SK-N-SH (cell line): ENCODE results near the gene STH. TPM values are rescaled to one million over a fixed set of nuclear protein-coding genes. Genes with fewer than 3 reads are reported as not detected.

ENCODE experiments used
- CTCF ChIA-PET: fragments of 300-600, 350-600 bp; formaldehyde crosslinking; extraction: SDS; loops from one replicate; lab custom pipeline; 2021; lab: Yijun Ruan, JAX
- POLR2A ChIA-PET: fragments of 350-600 bp; sonication (Branson Sonifier 250); formaldehyde crosslinking; extraction: SDS; loops from one replicate; lab custom pipeline; 2020; ENCODE audit warnings: antibody characterized with exemption, inconsistent platforms; lab: Yijun Ruan, JAX
- DNase-seq: peaks from one replicate; pipeline ENCODE4 v3.0.0; 2012
- H2AFZ ChIP-seq: fragments of 200-600 bp; sonication (generic); 2 replicates; pipeline ENCODE4 v1.8.1; 2016; ENCODE audit warnings: antibody characterized with exemption, mild to moderate bottlenecking, low read depth
- H3F3A ChIP-seq: fragments of 200-600 bp; sonication (generic); replicated peaks from 2 replicates; pipeline ENCODE3; 2016; ENCODE audit warnings: antibody characterized with exemption, mild to moderate bottlenecking; ENCODE audit not compliant: insufficient read depth
- H3K27ac ChIP-seq, 2 experiments: fragments of 200-500 bp in 1 of 2; fragments of 200-600 bp in 1 of 2; sonication (Bioruptor generic) in 1 of 2; sonication (generic), shearing (Covaris generic) in 1 of 2; 2 replicates each; pipeline versions ENCODE4 v1.5.1 to v1.6.1; 2014 to 2016; ENCODE audit warnings: low read depth in 2 of 2, inconsistent platforms in 1 of 2, low read length in 1 of 2, mild to moderate bottlenecking in 1 of 2, mixed read lengths in 1 of 2
- H3K27me3 ChIP-seq: fragments of 200-600 bp; sonication (generic), shearing (Covaris generic); 2 replicates; pipeline ENCODE4 v1.6.1; 2016; ENCODE audit warnings: mixed run types; ENCODE audit not compliant: insufficient read depth
- H3K36me3 ChIP-seq, 2 experiments: fragments of 200-500 bp in 1 of 2; fragments of 200-600 bp in 1 of 2; sonication (Bioruptor generic) in 1 of 2; sonication (generic) in 1 of 2; replicated peaks in 1 of 2; 2 replicates each; pipeline versions ENCODE3 to v1.5.1; 2014 to 2016; ENCODE audit warnings: low read length in 1 of 2, mild to moderate bottlenecking in 1 of 2; ENCODE audit not compliant: insufficient read depth in 2 of 2, control insufficient read depth in 1 of 2
- H3K4me1 ChIP-seq, 2 experiments: fragments of 200-500 bp in 1 of 2; fragments of 200-600 bp in 1 of 2; sonication (Bioruptor generic) in 1 of 2; sonication (generic), shearing (Covaris generic) in 1 of 2; 2 replicates each; pipeline versions ENCODE4 v1.5.1 to v1.6.1; 2014 to 2016; ENCODE audit warnings: low read depth in 1 of 2, low read length in 1 of 2, mixed run types in 1 of 2; ENCODE audit not compliant: insufficient read depth in 2 of 2, control insufficient read depth in 1 of 2
- H3K4me2 ChIP-seq: fragments of 200-600 bp; sonication (generic), shearing (Covaris generic); 2 replicates; pipeline ENCODE4 v1.6.1; 2017; ENCODE audit warnings: mixed run types
- H3K4me3 ChIP-seq, 2 experiments: fragments of 200-500 bp in 1 of 2; fragments of 200-600 bp in 1 of 2; sonication (Bioruptor generic) in 1 of 2; sonication (generic), shearing (Covaris generic) in 1 of 2; 2 replicates each; pipeline versions ENCODE4 v1.5.1 to v1.8.1; 2014 to 2016; ENCODE audit warnings: low read depth in 2 of 2, inconsistent platforms in 1 of 2, low read length in 1 of 2, mild to moderate bottlenecking in 1 of 2, mixed read lengths in 1 of 2, moderate library complexity in 1 of 2
- H3K79me2 ChIP-seq: fragments of 200-600 bp; sonication (generic); 2 replicates; pipeline ENCODE4 v1.8.1; 2017; ENCODE audit warnings: mild to moderate bottlenecking; ENCODE audit not compliant: insufficient read depth
- H3K9ac ChIP-seq: fragments of 200-600 bp; sonication (generic); 2 replicates; pipeline ENCODE4 v1.6.1; 2017; ENCODE audit warnings: mixed run types
- H3K9me2 ChIP-seq: fragments of 200-600 bp; sonication (generic); 2 replicates; pipeline ENCODE4 v1.6.1; 2017; ENCODE audit warnings: mixed run types
- H3K9me3 ChIP-seq: fragments of 200-600 bp; sonication (generic); 2 replicates; pipeline ENCODE4 v1.6.1; 2017; ENCODE audit warnings: mixed run types, mild to moderate bottlenecking, moderate library complexity
- H4K20me1 ChIP-seq: fragments of 200-600 bp; sonication (generic); 2 replicates; pipeline ENCODE4 v1.6.1; 2017; ENCODE audit warnings: mild to moderate bottlenecking, mixed run types; ENCODE audit not compliant: insufficient read depth
- CHD2 ChIP-seq: fragments of 150-350 bp; IDR thresholded peaks from 2 replicates; pipeline ENCODE4 v1.6.1; 2018; ENCODE audit warnings: low read length; ENCODE audit not compliant: partially characterized antibody
- ELF1 ChIP-seq: IDR thresholded peaks from 2 replicates; pipeline ENCODE4 v1.4.0; 2012
- EZH2phosphoT487 ChIP-seq: fragments of 200-600 bp; sonication (generic); IDR thresholded peaks from 2 replicates; pipeline ENCODE4 v1.6.1; 2017; ENCODE audit warnings: low read depth, mixed run types, mild to moderate bottlenecking, antibody characterized with exemption, moderate library complexity, borderline replicate concordance
- GABPA ChIP-seq: IDR thresholded peaks from 2 replicates; pipeline ENCODE4 v1.4.0; 2012; ENCODE audit warnings: low read depth, mild to moderate bottlenecking
- IRF3 ChIP-seq: fragments of 150-350 bp; IDR thresholded peaks from 2 replicates; pipeline ENCODE4 v1.6.1; 2016; ENCODE audit warnings: mild to moderate bottlenecking, low read depth, low read length
- JUND ChIP-seq: IDR thresholded peaks from 2 replicates; pipeline ENCODE4 v1.4.0; 2012
- MAX ChIP-seq: IDR thresholded peaks from 2 replicates; pipeline ENCODE4 v1.4.0; 2012; ENCODE audit warnings: low read depth
- MEF2A ChIP-seq: IDR thresholded peaks from 2 replicates; pipeline ENCODE4 v1.4.0; 2012; ENCODE audit warnings: low read depth, borderline replicate concordance
- MXI1 ChIP-seq: IDR thresholded peaks from 2 replicates; pipeline ENCODE4 v1.6.1; 2012; ENCODE audit warnings: mild to moderate bottlenecking, low read depth, low read length, improper control_type of control experiment
- NRF1 ChIP-seq: IDR thresholded peaks from 2 replicates; pipeline ENCODE4 v1.6.1; 2012; ENCODE audit warnings: low read depth, mild to moderate bottlenecking, low read length
- POLR2AphosphoS5 ChIP-seq: IDR thresholded peaks from 2 replicates; pipeline ENCODE4 v1.6.1; 2012; ENCODE audit warnings: low read depth, low read length
- RAD21 ChIP-seq: IDR thresholded peaks from 2 replicates; pipeline ENCODE4 v1.6.1; 2012; ENCODE audit warnings: mild to moderate bottlenecking, low read length
- RXRA ChIP-seq: IDR thresholded peaks from 2 replicates; pipeline ENCODE4 v1.4.0; 2012; ENCODE audit warnings: low read depth, mild to moderate bottlenecking, borderline replicate concordance
- SIN3A ChIP-seq: IDR thresholded peaks from 2 replicates; pipeline ENCODE4 v1.6.1; 2012; ENCODE audit warnings: low read depth, mild to moderate bottlenecking, low read length, moderate library complexity, borderline replicate concordance
- TAF1 ChIP-seq: IDR thresholded peaks from 2 replicates; pipeline ENCODE4 v1.6.1; 2012; ENCODE audit warnings: low read depth, mild to moderate bottlenecking, low read length, moderate library complexity, borderline replicate concordance
- TCF12 ChIP-seq: IDR thresholded peaks from 2 replicates; pipeline ENCODE4 v1.4.0; 2012
- YY1 ChIP-seq: IDR thresholded peaks from 2 replicates; pipeline ENCODE4 v1.4.0; 2012; ENCODE audit warnings: low read depth, mild to moderate bottlenecking
- WGBS: methylation state at CpG from one replicate; pipeline ENCODE4 v1.1.6; 2017; ENCODE audit warnings: low lambda C conversion rate; 5-methylcytosine and 5-hydroxymethylcytosine counted together
- polyA plus RNA-seq, 3 experiments: library from polyadenylated mRNA; depleted of rRNA; stranded (reverse); fragments of >200 nt; gene quantifications; 2 replicates each; pipeline ENCODE4 v1.2.3, GENCODE V29; 2012

Gene STH
- polyA plus RNA-seq, 1 of the 3 experiments (the other 2 are of a cell fraction), result not detected

- Histone ChIP-seq H3K27me3 (peaks cover 34% of the 10 kb centered on the region), H3K4me3 (no peak overlapping the region), H3K9ac (no peak overlapping the region), H3K9me3 (no peaks in the 10 kb centered on the region), H3K79me2 (no peaks in the 10 kb centered on the region), H4K20me1 (no peaks in the 10 kb centered on the region), H3K4me2 (no peak overlapping the region), H3K27ac (no peak overlapping the region), H3K9me2 (no peaks in the 10 kb centered on the region), H3K36me3 (no peaks in the 10 kb centered on the region), H2AFZ (no peak overlapping the region), H3F3A (no peaks in the 10 kb centered on the region), H3K4me1 (no peaks in the 10 kb centered on the region; a peak in 1 of 4 replicates)
- no peak for TF ChIP-seq MXI1
- TF ChIP-seq CHD2, result no peak
- TF ChIP-seq RAD21, result no peak
- no peak for TF ChIP-seq YY1
- no peak for TF ChIP-seq SIN3A
- no peak for TF ChIP-seq ELF1
- TF ChIP-seq IRF3, result no peak
- no peak for TF ChIP-seq RXRA
- no peak for TF ChIP-seq EZH2phosphoT487
- WGBS, result 56% methylated on average over 2 of the region's 3 CpGs
- ChIA-PET CTCF (interaction anchor here (0.9 to 1.2 kb wide), 4 partner anchors 21 to 243 kb away, joined by 3 to 4 read pairs (median 3); partner anchors contain the start of gene MAPT), POLR2A (no interaction called here)
- no peak for DNase-seq
Measured at GRCh38 chr17:45970659-45971058, 28.4 kb upstream of the STH start.

- no peaks in the 10 kb centered on the region for H3F3A ChIP-seq
- H3K4me3 ChIP-seq, result no peak overlapping the region
- no peak overlapping the region for H3K9ac ChIP-seq
- H3K36me3 ChIP-seq, result no peaks in the 10 kb centered on the region
- H3K27me3 ChIP-seq, result peaks cover 23% of the 10 kb centered on the region
- 64% methylated on average over 14 of the region's 14 CpGs for WGBS
- H3K9me2 ChIP-seq, result no peaks in the 10 kb centered on the region
- no peaks in the 10 kb centered on the region for H3K79me2 ChIP-seq
- H3K4me2 ChIP-seq, result no peak overlapping the region
- no peaks in the 10 kb centered on the region for H3K9me3 ChIP-seq
- TF ChIP-seq TAF1 (no peak), JUND (no peak)
- H2AFZ ChIP-seq, result no peak overlapping the region
- DNase-seq, result no peak
- CTCF ChIA-PET, result interaction anchor here (0.8 to 1.2 kb wide), 4 partner anchors 17 to 241 kb away, joined by 3 to 4 read pairs (median 4); no protein-coding TSS in a partner anchor
- no peaks in the 10 kb centered on the region for H4K20me1 ChIP-seq
- POLR2A ChIA-PET, result no interaction called here
- no peak overlapping the region for H3K27ac ChIP-seq
- no peaks in the 10 kb centered on the region; a peak in 1 of 4 replicates for H3K4me1 ChIP-seq
Measured at GRCh38 chr17:45971698-45972141, 27.3 kb upstream of the STH start.

GRCh38 chr17:45972531-45972930 lies 26.5 kb upstream of the STH start:
- H3K79me2 ChIP-seq, result no peaks in the 10 kb centered on the region
- no peaks in the 10 kb centered on the region for H3K36me3 ChIP-seq
- no peaks in the 10 kb centered on the region for H4K20me1 ChIP-seq
- H3K4me2 ChIP-seq, result no peak overlapping the region
- H3K27me3 ChIP-seq, result peaks cover 15% of the 10 kb centered on the region; the same call in 1 of the 2 replicates
- H3K9me3 ChIP-seq, result no peaks in the 10 kb centered on the region
- H2AFZ ChIP-seq, result no peak overlapping the region
- no peaks in the 10 kb centered on the region; a peak in 1 of 4 replicates for H3K4me1 ChIP-seq
- H3K9ac ChIP-seq, result no peak overlapping the region
- no peak overlapping the region for H3K27ac ChIP-seq
- H3F3A ChIP-seq, result no peaks in the 10 kb centered on the region
- POLR2A ChIA-PET, result no interaction called here
- 59% methylated on average over 3 of the region's 3 CpGs for WGBS
- CTCF ChIA-PET, result no interaction called here
- H3K9me2 ChIP-seq, result no peaks in the 10 kb centered on the region
- TF ChIP-seq NRF1 (no peak), GABPA (no peak), POLR2AphosphoS5 (no peak), TAF1 (no peak), MAX (no peak), TCF12 (no peak), MEF2A (no peak), CHD2 (no peak)
- no peak overlapping the region for H3K4me3 ChIP-seq
- no peak for DNase-seq
